ENCODE results near the gene USP20.
A peak's percentile ranks its signal among the peaks of the same experiment; 100 is the strongest.

The USP20 gene

DNA sequence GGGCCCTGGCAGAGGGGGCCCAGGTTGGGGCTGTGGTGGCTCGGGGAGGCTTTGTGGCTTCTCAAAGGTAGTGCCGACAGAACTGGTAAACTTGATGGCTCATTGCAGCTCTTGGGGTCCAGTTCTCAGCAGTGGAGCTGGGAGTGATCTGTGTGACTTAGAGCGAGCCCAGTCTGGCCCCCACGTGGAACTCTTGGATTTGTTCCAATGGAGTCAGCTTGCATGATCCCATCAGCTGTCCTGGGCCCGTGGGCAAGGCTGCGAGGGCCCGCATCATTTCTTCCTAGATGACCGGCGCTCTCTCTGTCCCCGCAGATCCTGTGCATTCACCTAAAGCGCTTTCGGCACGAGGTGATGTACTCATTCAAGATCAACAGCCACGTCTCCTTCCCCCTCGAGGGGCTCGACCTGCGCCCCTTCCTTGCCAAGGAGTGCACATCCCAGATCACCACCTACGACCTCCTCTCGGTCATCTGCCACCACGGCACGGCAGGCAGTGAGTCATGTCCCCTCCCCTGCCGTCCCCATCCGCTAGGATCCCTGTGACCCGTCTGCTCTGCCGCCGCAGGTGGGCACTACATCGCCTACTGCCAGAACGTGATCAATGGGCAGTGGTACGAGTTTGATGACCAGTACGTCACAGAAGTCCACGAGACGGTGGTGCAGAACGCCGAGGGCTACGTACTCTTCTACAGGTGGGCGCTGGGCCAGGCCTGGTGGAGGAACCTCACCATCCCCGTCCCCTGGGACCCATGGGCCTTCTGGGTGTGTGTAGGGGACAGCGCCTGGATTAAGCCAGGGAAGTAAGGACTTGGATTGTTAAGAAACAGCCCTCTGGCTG, 39.2 kb downstream of the USP20 start:
- TF ChIP-seq, protein P1, sequence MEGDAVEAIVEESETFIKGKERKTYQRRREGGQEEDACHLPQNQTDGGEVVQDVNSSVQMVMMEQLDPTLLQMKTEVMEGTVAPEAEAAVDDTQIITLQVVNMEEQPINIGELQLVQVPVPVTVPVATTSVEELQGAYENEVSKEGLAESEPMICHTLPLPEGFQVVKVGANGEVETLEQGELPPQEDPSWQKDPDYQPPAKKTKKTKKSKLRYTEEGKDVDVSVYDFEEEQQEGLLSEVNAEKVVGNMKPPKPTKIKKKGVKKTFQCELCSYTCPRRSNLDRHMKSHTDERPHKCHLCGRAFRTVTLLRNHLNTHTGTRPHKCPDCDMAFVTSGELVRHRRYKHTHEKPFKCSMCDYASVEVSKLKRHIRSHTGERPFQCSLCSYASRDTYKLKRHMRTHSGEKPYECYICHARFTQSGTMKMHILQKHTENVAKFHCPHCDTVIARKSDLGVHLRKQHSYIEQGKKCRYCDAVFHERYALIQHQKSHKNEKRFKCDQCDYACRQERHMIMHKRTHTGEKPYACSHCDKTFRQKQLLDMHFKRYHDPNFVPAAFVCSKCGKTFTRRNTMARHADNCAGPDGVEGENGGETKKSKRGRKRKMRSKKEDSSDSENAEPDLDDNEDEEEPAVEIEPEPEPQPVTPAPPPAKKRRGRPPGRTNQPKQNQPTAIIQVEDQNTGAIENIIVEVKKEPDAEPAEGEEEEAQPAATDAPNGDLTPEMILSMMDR (IDR thresholded peaks at IDR 0.05; ENCODE audit: insufficient read depth, low read length, missing control alignments): no peak
- CTCF ChIA-PET: interaction anchor here (1.0 to 2.6 kb wide), 4 partner anchors 11 to 190 kb away, joined by 3 to 11 read pairs (median 4); no protein-coding TSS in a partner anchor
- POLR2A ChIA-PET: no interaction called here
- no peak for DNase-seq (ENCODE audit: low read depth, low spot score)
- no peak overlapping the region for H3K4me3 ChIP-seq (ENCODE audit: low read depth, low read length)

DNA sequence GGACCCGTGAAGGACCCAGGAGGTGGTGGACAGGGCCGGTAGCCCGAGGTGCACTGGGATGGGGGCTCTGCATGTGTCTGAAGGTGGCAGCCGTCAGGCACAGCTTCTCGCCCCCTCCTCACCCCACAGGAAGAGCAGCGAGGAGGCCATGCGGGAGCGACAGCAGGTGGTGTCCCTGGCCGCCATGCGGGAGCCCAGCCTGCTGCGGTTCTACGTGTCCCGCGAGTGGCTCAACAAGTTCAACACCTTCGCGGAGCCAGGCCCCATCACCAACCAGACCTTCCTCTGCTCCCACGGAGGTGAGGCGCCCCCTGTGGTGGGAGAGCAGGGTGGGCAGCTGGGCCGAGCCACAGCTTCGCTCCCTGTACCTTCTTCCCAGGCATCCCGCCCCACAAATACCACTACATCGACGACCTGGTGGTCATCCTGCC, 39.9 kb downstream of the USP20 start:
- TF ChIP-seq, protein P1 (IDR thresholded peaks at IDR 0.05; ENCODE audit: insufficient read depth, low read length, missing control alignments): peak; percentile 36
- no peak for DNase-seq (ENCODE audit: low read depth, low spot score)
- H3K4me3 ChIP-seq (ENCODE audit: low read depth, low read length): no peak overlapping the region
- CTCF ChIA-PET: interaction anchor here (1.0 to 2.6 kb wide), 2 partner anchors 10 to 189 kb away, joined by 3 to 11 read pairs; no protein-coding TSS in a partner anchor
- POLR2A ChIA-PET: no interaction called here

DNA sequence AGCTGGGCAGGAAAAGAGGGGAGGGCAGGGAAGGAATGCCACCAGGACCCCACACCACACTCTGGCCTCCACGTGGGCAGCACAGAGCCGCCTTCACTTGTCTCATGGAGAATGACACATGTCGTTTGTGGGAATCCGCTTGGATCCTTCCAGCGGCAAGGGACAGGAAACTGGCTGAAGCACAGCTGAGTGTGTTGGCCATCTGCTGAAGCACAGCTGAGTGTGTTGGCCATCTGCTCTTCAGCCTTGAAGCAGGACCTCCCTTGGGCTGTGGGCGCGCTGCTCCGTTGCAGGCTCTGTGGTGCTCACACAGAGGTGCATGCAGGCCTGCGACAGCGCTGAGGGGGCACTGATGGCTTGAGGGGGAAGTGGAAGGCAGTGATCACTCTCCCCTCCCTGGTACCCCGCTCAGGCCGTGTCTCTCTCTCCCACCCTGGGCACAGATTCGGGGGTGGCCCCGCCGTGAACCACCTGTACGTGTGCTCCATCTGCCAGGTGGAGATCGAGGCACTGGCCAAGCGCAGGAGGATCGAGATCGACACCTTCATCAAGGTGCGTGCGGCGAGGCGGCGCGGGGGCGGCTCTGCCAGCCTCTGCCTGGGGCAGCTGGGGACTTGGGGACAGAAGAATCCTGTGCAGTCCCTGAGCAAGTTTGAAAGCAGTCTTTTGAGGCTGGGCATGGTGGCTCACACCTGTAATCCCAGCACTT, 40.6 kb downstream of the USP20 start:
- POLR2A ChIA-PET: no interaction called here
- no peak for DNase-seq (ENCODE audit: low read depth, low spot score)
- CTCF ChIA-PET: interaction anchor here (1.0 to 2.6 kb wide), 2 partner anchors 9 to 188 kb away, joined by 3 to 11 read pairs; no protein-coding TSS in a partner anchor
- TF ChIP-seq, protein P1 (IDR thresholded peaks at IDR 0.05; ENCODE audit: insufficient read depth, low read length, missing control alignments): no peak
- H3K4me3 ChIP-seq (ENCODE audit: low read depth, low read length): no peak overlapping the region

DNA sequence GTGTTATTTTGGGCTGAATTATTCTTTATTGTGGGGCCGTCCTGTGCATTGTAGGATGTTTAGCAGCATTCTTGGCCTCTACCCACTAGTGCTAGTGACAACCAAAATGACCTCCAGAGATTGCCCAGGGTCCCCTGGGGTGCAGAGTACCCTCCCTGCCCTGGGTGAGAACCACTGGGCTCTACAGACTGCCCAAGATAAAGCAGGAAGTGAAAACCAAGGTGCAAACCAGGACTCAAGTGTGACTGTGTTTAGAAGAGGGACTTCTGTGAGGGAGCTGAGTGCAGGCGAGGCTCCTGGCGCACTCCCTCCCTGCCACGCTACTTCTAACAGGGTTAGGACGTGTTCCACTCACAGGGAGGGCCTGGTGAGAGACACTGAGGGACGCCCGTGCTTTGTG, 41.6 kb downstream of the USP20 start:
- DNase-seq (ENCODE audit: low read depth, low spot score): no peak
- ChIA-PET POLR2A (no interaction called here), CTCF (interaction anchor here (2.6 kb wide), 1 partner anchor 8 kb away, joined by 11 read pairs; no protein-coding TSS in a partner anchor)
- TF ChIP-seq, protein P1 (IDR thresholded peaks at IDR 0.05; ENCODE audit: insufficient read depth, low read length, missing control alignments): no peak
- H3K4me3 ChIP-seq (ENCODE audit: low read depth, low read length): no peak overlapping the region

DNA sequence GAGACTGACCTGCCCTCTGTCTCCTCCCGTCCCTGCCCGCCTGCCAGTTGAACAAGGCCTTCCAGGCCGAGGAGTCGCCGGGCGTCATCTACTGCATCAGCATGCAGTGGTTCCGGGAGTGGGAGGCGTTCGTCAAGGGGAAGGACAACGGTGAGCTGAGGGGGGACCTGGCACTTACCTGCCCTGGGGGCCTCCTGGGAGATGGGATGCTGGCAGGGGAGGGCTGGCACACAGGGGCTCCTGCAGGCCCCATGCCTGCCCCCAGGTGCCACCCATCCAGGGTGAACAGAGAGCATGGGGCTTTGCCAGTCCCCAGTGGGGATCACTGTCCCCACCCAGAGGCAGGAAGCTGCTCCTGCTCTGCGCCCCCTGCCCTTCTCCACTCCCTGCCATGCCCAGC, 43.0 kb downstream of the USP20 start:
- CTCF ChIA-PET: interaction anchor here (1.0 to 1.2 kb wide), 2 partner anchors 9 to 215 kb away, joined by 3 read pairs; no protein-coding TSS in a partner anchor
- POLR2A ChIA-PET: no interaction called here
- DNase-seq (ENCODE audit: low read depth, low spot score): no peak
- no peak overlapping the region for H3K4me3 ChIP-seq (ENCODE audit: low read depth, low read length)
- TF ChIP-seq, protein P1 (IDR thresholded peaks at IDR 0.05; ENCODE audit: insufficient read depth, low read length, missing control alignments): no peak
